HG03521 (cell line): ENCODE results near the gene ERCC8.
"Not testable (repeated sequence)": the region's sequence is repeated elsewhere in the genome, so short reads cannot be mapped to it uniquely, and the experiment has no call there.

Source experiments
- ATAC-seq: cut with Tn5 transposase; IDR thresholded peaks from one replicate; pipeline ENCODE4 v1.9.1; 2021; ENCODE audit warnings: mild to moderate bottlenecking, moderate library complexity; ENCODE audit not compliant: unreplicated experiment

The ERCC8 gene, protein sequence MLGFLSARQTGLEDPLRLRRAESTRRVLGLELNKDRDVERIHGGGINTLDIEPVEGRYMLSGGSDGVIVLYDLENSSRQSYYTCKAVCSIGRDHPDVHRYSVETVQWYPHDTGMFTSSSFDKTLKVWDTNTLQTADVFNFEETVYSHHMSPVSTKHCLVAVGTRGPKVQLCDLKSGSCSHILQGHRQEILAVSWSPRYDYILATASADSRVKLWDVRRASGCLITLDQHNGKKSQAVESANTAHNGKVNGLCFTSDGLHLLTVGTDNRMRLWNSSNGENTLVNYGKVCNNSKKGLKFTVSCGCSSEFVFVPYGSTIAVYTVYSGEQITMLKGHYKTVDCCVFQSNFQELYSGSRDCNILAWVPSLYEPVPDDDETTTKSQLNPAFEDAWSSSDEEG

DNA sequence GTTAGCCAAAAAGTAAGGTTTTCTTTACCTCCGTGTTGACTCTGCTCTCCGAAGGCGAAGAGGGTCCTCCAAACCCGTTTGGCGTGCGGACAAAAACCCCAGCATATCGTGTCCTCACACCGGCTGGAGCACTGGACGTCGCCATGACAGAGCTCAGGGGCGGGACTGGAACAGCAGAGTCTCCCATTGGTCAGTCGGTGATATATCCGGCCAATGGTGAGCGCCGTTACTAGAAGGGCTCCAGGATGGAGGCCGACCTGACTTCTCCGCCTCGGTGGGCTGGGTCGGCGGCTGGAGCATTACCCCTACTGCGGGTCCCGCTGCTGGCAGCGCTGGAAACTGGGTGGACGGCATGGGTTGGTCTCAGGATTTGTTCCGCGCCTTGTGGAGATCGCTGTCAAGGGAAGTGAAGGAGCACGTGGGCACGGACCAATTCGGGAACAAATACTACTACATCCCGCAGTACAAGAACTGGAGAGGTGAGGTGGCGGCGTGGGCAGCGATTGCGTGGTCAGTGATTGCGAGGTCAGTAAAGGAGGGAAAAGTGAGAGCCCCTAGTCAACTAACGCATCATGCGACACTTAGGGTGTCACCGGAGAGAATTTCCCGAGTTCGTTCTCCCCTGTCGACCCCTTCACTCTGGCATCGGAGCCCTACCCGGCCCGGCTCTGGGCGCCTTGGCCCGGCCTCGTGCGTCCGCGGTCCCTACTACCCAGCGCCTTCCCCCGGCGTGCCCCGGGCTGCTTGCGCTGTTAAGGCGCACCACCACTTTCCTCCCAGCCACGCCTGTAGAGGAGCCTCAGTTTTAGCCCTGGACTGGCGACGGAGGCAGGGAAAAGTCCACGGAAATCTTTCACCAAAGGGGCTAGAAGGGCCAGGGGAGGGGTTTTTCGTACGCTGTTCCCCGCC, at the start of gene ERCC8, which contains the start of gene NDUFAF2:
Gene ERCC8, minus strand, starts transcription at position 167 of the 909 bp plus-strand sequence. Its CDS starts 62 bp downstream, at position 105.
Gene NDUFAF2, plus strand, starts transcription at position 302 of the 909 bp plus-strand sequence. Its CDS starts 51 bp downstream, at position 353.
- peak; percentile 100 for ATAC-seq

- no peak for ATAC-seq
Observed at GRCh38 chr5:60993875-60994571, 49.2 kb upstream of the ERCC8 start.

DNA sequence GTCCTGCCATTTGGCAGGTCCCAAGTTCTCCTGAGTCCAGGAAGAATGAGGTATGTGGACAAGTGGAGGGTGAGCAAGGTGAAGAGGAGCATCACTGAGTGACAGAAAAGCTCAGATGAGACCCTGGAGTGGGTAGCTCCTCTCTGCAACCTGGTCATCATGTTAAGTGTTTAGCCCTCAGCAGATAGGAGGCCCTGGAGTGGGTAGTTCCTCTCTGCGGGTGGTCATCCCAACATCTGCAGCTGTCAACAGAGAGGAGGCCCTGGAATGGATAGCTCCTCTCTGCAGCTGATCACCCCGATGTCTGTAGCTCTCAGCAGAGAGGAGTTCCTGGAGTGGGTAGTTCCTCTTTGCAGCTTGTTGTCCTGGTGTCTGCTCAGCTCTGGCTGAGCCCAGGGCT, 48.6 kb upstream of the ERCC8 start:
- ATAC-seq, result no peak

DNA sequence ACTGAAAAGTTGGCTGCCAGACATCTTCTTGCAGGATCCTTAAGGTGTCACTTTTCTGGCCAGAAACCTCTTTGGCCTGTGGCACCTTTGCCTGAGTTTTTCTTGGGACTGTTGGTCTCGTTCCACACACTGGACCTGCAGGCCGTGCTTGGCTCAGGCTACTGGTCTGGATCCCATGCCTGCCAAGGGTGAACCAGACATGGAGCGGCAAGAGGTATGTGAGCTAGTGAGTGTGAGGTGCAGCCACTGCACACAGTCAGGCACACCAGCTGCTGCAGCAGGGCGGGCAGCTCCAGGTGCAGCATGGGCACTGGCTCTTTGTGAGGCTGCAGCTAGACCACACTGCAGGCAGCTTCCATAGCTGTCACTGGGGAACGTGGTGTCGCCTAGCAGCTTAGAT, 48.0 kb upstream of the ERCC8 start:
- ATAC-seq, result no peak

GRCh38 chr5:60989790-60990189, 44.9 kb upstream of the ERCC8 start:
- no peak for ATAC-seq

DNA sequence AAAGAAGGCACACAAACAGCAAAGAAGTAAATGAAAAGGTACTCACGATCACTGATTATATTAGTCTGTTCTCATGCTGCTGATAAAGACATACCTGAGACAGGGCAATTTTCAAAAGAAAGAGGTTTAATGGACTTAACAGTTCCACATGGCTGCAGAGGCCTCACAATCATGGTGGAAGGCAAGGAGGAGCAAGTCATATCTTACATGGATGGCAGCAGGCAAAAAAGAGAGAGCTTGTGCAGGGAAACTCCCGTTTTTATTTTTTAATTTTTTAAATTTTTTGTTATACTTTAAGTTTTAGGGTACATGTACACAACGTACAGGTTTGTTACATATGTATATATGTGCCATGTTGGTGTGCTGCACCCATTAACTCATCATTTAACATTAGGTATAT, 37.3 kb upstream of the ERCC8 start:
- not testable (repeated sequence) for ATAC-seq

GRCh38 chr5:60980511-60980910, 35.6 kb upstream of the ERCC8 start:
- ATAC-seq, result no peak

DNA sequence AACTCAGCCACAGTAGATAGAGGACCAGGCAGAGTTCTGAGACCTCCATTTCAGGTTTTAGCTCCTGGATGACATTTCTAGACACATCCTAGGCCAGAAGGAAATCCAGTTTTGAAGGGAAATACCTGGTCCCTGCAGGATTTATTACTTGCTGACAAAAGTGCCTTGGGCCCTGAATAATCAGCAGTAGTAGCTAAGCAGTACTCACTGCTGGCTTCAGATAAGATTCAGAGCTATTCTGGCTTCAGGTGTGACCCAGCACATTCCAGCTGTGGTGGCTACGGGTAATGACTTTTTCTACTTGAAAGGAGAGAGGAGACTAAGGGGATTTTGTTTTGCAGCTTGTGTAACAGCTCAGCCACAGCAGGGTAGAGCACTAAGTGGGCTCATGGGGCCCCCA, 34.1 kb upstream of the ERCC8 start:
- ATAC-seq, result no peak

DNA sequence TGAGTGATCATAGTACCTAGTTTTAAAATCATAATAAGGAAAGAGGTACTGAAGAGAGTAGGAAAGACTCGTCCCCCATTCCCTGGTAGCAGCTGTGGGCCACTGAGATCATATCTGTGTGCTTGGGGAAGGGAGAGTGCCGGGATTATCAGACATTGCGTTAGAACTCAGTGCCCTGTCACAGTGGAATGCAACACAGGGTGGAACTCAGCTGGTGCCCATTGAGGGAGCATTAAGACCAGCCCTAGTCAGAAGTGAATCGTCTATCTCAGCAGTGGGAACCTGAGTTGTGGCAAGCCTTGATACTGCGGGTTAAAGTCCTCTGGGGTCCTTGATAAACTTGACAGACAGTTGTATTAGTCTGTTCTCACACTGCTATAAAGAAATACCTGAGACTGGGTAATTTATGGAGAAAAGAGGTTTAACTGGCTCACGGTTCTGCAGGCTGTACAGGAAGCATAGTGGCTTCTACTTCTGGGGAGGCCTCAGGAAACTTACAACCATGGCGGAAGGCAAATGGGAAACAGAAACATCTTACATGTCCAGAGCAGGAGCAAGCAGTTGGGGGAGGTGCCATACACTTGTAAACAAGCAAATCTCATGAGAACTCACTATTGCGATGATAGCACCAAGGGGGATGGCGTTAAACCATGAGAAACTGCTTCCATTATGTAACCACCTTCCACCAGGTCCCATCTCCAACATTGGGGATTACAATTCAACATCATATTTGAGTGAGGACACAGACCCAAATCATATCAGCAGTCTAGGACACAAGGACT, 33.3 kb upstream of the ERCC8 start:
- ATAC-seq, result no peak

DNA sequence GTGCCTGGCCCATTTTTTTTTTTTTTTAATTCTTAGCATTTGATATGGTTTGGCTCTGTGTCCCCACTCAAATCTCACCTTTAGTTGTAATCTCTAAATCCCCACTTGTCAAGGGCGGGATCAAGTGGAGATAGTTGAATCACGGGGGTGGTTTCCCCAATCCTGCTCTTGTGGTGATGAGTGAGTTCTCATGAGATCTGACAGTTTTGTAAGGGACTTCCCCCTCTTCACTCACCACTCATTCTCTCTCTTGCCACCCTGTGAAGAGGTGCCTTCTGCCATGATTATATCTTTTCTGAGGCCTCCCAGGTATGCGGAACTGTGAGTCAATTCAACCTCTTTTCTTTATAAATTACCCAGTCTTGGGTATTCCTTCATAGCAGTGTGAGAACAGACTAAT, 27.4 kb upstream of the ERCC8 start:
- ATAC-seq, result no peak

DNA sequence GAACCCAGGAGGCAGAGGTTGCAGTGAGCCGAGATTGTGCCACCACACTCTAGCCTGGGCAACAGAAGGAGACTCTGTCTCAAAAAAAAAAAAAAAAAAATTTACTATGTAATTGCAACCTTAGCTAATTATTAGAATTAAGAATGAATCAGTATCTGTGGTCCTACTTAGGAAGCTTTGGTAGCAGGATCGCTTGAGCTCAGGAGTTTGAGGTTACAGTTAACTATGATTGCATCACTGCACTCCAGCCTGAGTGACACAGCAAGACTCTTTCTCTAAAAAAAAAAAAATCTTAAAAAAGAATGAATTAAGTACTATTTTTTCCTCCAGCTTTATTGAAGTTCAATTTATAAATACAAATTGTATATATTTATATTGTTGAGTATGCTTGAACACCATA, 16.8 kb upstream of the ERCC8 start:
- ATAC-seq, result no peak

DNA sequence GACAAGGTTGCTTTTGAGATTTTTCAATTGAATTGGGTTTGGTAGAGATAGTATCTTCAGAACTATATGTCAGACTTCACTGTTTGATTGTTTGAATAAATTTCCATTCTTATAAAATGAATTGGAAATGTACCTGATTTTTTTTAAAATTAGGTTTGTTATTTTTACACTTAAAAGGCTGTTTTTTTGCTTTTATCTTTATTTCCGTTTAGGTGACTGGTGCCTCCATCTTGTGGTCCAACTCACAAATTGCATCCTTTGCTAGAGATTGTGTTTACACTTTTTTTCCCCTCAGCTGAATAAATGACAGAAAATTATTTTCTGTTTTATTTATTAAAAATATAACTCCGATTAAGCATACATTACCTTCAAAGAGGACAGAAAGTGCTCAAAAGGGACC, 15.7 kb upstream of the ERCC8 start:
- ATAC-seq, result no peak

- ATAC-seq, result no peak
Observed at GRCh38 chr5:60959156-60959555, 14.3 kb upstream of the ERCC8 start.

DNA sequence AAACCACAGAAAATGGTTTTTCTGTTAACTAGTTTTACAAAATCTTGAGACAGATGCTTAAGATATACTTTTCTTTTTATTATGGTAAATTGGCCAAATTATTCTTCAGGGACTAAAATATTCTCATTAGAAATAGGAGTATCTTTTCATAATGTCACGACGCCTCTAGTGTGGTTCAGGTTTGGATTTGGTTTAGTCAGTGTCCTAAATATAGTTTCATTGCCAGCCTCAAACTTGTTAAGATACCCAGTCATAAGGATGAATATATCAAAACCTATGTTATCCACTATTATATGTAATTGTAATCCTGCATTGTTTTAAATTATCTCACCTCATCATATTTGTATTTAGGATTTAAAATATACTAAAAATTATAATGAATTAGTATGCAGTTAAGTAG, 13.8 kb upstream of the ERCC8 start:
- ATAC-seq, result no peak

- no peak for ATAC-seq
Observed at GRCh38 chr5:60958088-60958487, 13.2 kb upstream of the ERCC8 start.

GRCh38 chr5:60955239-60955638, 10.4 kb upstream of the ERCC8 start:
- no peak for ATAC-seq

DNA sequence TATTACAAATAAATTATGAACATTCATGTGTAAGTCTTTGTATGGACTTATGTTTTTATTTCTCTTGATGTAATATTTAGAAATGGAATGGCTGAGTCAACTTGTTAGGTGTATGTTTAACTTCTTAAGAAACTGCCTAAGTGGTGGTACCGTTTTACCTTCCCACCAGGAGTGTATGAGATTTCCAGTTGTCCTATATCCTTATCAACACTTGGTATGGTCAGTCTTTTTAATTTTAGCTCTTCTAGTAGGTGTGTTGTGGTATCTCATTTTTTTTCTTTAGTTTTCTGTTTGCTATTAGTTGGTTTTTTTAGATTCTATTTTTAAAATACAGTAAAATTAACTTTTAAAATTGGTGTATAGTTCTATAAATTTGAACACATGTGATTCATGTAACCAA, 3.9 kb upstream of the ERCC8 start:
- ATAC-seq, result no peak

- ATAC-seq, result no peak
Observed at GRCh38 chr5:60945813-60946187, 930 bp upstream of the ERCC8 start.

GRCh38 chr5:60943624-60944023, 1.2 kb downstream of the ERCC8 start:
- ATAC-seq, result no peak

DNA sequence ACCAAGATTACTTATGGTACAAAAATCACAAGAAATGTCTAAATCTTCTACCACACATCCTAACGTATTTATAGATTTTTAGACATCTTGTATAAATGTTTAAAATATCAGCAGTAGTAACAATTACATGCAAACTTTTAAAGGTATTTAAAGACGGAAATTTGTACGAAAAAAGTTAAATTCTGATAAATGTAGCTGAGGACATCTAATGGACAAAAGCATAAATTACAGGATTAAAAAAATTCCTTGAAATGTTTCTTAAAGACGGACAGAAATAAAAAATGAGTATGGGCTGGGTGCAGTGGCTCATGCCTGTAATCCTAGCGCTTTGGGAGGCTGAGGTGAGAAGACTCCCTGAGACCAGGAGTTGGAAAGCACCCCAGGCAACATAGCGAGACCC, 15.8 kb downstream of the ERCC8 start:
- ATAC-seq, result no peak

GRCh38 chr5:60927450-60927849, 17.4 kb downstream of the ERCC8 start:
- ATAC-seq, result no peak
